HL-60 (cell line): ENCODE data around the gene XPA.

Source experiments
- GABPA ChIP-seq: IDR thresholded peaks from 2 replicates; pipeline ENCODE4 v1.6.1; 2012; ENCODE audit warnings: low read depth
- POLR2AphosphoS5 ChIP-seq: IDR thresholded peaks from 2 replicates; pipeline ENCODE4 v1.6.1; 2012; ENCODE audit warnings: low read depth
- SPI1 ChIP-seq: IDR thresholded peaks from 2 replicates; pipeline ENCODE4 v1.6.1; 2012; ENCODE audit warnings: low read depth, mild to moderate bottlenecking, borderline replicate concordance
- TF ChIP-seq, protein P1 (sequence below): IDR thresholded peaks from 2 replicates; pipeline ENCODE4 v1.6.1; 2012; ENCODE audit warnings: low read depth; ENCODE audit not compliant: insufficient replicate concordance
- TF ChIP-seq, protein P2 (sequence below): IDR thresholded peaks from one replicate; pipeline ENCODE4 v1.5.1; 2011; ENCODE audit warnings: low read length, control low read depth, inconsistent platforms; ENCODE audit not compliant: insufficient read depth

DNA sequence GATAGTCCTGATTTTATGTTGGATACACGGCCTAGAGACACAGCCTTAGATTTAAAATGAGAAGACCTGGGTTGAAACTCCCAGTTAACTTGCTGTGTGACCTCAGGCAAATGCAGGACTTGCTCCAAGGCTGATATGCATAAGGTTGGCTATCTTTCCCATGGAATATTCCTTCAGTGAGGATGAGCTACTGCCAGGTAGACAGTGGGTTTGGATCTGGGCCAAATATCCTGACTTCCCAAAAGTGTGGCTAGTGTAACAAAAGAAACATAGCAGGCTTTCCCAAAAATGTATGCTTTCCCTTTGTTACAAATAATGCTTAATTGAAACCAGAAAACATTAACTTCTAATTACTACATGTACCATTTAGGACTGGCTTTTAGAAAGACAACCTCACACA lies 697 bp upstream of the XPA start:
- TF ChIP-seq, protein P1, sequence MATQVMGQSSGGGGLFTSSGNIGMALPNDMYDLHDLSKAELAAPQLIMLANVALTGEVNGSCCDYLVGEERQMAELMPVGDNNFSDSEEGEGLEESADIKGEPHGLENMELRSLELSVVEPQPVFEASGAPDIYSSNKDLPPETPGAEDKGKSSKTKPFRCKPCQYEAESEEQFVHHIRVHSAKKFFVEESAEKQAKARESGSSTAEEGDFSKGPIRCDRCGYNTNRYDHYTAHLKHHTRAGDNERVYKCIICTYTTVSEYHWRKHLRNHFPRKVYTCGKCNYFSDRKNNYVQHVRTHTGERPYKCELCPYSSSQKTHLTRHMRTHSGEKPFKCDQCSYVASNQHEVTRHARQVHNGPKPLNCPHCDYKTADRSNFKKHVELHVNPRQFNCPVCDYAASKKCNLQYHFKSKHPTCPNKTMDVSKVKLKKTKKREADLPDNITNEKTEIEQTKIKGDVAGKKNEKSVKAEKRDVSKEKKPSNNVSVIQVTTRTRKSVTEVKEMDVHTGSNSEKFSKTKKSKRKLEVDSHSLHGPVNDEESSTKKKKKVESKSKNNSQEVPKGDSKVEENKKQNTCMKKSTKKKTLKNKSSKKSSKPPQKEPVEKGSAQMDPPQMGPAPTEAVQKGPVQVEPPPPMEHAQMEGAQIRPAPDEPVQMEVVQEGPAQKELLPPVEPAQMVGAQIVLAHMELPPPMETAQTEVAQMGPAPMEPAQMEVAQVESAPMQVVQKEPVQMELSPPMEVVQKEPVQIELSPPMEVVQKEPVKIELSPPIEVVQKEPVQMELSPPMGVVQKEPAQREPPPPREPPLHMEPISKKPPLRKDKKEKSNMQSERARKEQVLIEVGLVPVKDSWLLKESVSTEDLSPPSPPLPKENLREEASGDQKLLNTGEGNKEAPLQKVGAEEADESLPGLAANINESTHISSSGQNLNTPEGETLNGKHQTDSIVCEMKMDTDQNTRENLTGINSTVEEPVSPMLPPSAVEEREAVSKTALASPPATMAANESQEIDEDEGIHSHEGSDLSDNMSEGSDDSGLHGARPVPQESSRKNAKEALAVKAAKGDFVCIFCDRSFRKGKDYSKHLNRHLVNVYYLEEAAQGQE = no peak
- TF ChIP-seq, protein P2, sequence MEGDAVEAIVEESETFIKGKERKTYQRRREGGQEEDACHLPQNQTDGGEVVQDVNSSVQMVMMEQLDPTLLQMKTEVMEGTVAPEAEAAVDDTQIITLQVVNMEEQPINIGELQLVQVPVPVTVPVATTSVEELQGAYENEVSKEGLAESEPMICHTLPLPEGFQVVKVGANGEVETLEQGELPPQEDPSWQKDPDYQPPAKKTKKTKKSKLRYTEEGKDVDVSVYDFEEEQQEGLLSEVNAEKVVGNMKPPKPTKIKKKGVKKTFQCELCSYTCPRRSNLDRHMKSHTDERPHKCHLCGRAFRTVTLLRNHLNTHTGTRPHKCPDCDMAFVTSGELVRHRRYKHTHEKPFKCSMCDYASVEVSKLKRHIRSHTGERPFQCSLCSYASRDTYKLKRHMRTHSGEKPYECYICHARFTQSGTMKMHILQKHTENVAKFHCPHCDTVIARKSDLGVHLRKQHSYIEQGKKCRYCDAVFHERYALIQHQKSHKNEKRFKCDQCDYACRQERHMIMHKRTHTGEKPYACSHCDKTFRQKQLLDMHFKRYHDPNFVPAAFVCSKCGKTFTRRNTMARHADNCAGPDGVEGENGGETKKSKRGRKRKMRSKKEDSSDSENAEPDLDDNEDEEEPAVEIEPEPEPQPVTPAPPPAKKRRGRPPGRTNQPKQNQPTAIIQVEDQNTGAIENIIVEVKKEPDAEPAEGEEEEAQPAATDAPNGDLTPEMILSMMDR = no peak
- TF ChIP-seq GABPA (no peak), SPI1 (no peak), POLR2AphosphoS5 (no peak)
